ENCODE data around the gene HOXD3. TPM values are rescaled to one million over a fixed set of nuclear protein-coding genes. Genes with fewer than 3 reads are reported as not detected.

Gene HOXD3
- total and polyA plus RNA-seq, 9 of the 15 experiments (the other 6 are each of a cell fraction or from before 2014, with no cell fraction given): not detected

GRCh38 chr2:176133389-176133788, 23.7 kb upstream of the HOXD3 start:
- no peak overlapping the region for H2AFZ ChIP-seq (ENCODE audit: low read depth, low read length)
- no peaks in the 10 kb centered on the region for H3K9me1 ChIP-seq (ENCODE audit: control insufficient read depth, insufficient read depth, low read length)
- no peak overlapping the region for H3K4me3 ChIP-seq
- no peaks in the 10 kb centered on the region for H3K79me2 ChIP-seq (ENCODE audit: control insufficient read depth, insufficient read depth, low read length)
- DNase-seq (ENCODE audit: extremely low read depth in 1 of 4, low spot score in 3 of 4) (no peak), ATAC-seq (no peak), FAIRE-seq (no peak)
- in situ Hi-C loops (cut with MboI): loop anchor here (25.0 kb wide), 2 partner anchors 679 to 1629 kb away; no protein-coding TSS in a partner anchor
- no peak overlapping the region for H3K4me2 ChIP-seq (ENCODE audit: insufficient read depth, low read length)
- TF ChIP-seq HDAC8 (tag; IDR thresholded peaks at IDR 0.05) (no peak), KAT7 (CRISPR knock-in tag; IDR thresholded peaks at IDR 0.05; ENCODE audit: borderline replicate concordance) (no peak), ZBTB11 (CRISPR knock-in tag; IDR thresholded peaks at IDR 0.05) (no peak), KDM4B (IDR thresholded peaks at IDR 0.05; ENCODE audit: borderline replicate concordance in 2 of 2, low read depth in 1 of 2) (no peak)
- intact Hi-C loops (cut with micrococcal nuclease): no loop called here
- peaks cover 0 to 27% of the 10 kb centered on the region in 2 experiments; a peak in 2 of 5 replicates for H3K4me1 ChIP-seq (replicated peaks in 1 of 2; ENCODE audit: control insufficient read depth in 2 of 2, insufficient read depth in 2 of 2, low read length in 2 of 2)
- no peak overlapping the region for H3K27ac ChIP-seq (ENCODE audit: extremely low read depth, low read depth, low read length)
- H3K9ac ChIP-seq (ENCODE audit: insufficient read depth in 1 of 2, low read depth in 2 of 2, low read length in 2 of 2): no peak overlapping the region
- H3K36me3 ChIP-seq (ENCODE audit: control insufficient read depth, insufficient read depth, low read length): no peaks in the 10 kb centered on the region
- CTCF ChIA-PET (ENCODE audit: low intra/inter-chr PET ratio): no interaction called here
- H4K20me1 ChIP-seq (replicated peaks; ENCODE audit: control insufficient read depth, insufficient read depth, low read length): 0 out of 2 replicates have a peak, but pooled peaks cover 2% of the 10 kb centered on the region
- no peaks in the 10 kb centered on the region for H3K9me3 ChIP-seq (replicated peaks; ENCODE audit: control insufficient read depth, insufficient read depth, low read depth, low read length)
- BruUV-seq (replicated peaks): no TSS peak
- POLR2A ChIA-PET: interaction anchor here (0.6 to 2.3 kb wide), 5 partner anchors 7 to 1573 kb away, joined by 3 to 5 read pairs (median 3); no protein-coding TSS in a partner anchor
- peaks cover 48 to 72% of the 10 kb centered on the region in 2 experiments for H3K27me3 ChIP-seq (ENCODE audit: control insufficient read depth in 2 of 2, insufficient read depth in 2 of 2, low read length in 2 of 2)

Measured in K562 (cell line).